HEK293 (cell line): ENCODE results near the gene PTH1R.
A peak's percentile ranks its signal among the peaks of the same experiment; 100 is the strongest.

Experiments
- CTCF ChIA-PET: fragments of 350-600 bp; formaldehyde crosslinking; extraction: SDS; loops from one replicate; lab custom pipeline; 2021; ENCODE audit warnings: antibody characterized with exemption; lab: Yijun Ruan, JAX
- POLR2A ChIA-PET: fragments of 300-600 bp; formaldehyde crosslinking; extraction: SDS; loops from one replicate; lab custom pipeline; 2020; ENCODE audit warnings: antibody characterized with exemption, inconsistent platforms; lab: Yijun Ruan, JAX
- H3K27ac ChIP-seq: fragments of 200-500 bp; sonication (Bioruptor generic); 2 replicates; pipeline ENCODE4 v1.5.1; 2014; ENCODE audit warnings: low read depth, low read length, control low read depth, inconsistent platforms; ENCODE audit errors: extremely low read depth
- H3K36me3 ChIP-seq, 2 experiments: fragments of 200-500 bp in 1 of 2; sonication (Bioruptor generic) in 1 of 2; 1 replicate in 1 of 2; 2 replicates in 1 of 2; pipeline ENCODE4 v1.5.1; 2014 to 2017; ENCODE audit warnings: inconsistent platforms in 2 of 2, low read length in 2 of 2; ENCODE audit not compliant: control insufficient read depth in 2 of 2, insufficient read depth in 1 of 2
- H3K4me1 ChIP-seq: fragments of 200-500 bp; sonication (Bioruptor generic); 2 replicates; pipeline ENCODE4 v1.5.1; 2014; ENCODE audit warnings: mild to moderate bottlenecking, low read length, inconsistent platforms; ENCODE audit not compliant: control insufficient read depth, insufficient read depth
- H3K4me3 ChIP-seq: 2 replicates; pipeline ENCODE4 v1.5.1; 2011; ENCODE audit warnings: low read depth, mild to moderate bottlenecking, control low read depth, low read length, moderate library complexity
- H3K9me3 ChIP-seq: fragments of 200-500 bp; sonication (Bioruptor generic); 2 replicates; pipeline ENCODE4 v1.5.1; 2014; ENCODE audit warnings: low read depth, low read length, inconsistent platforms; ENCODE audit not compliant: control insufficient read depth, insufficient read depth
- EGR2 ChIP-seq: fragments of 450-650 bp; formaldehyde crosslinking; IDR thresholded peaks from 2 replicates; pipeline ENCODE4 v1.5.1; 2016; ENCODE audit warnings: low read depth, missing biosample characterization, missing genetic modification characterization
- KLF7 ChIP-seq: fragments of 450-650 bp; formaldehyde crosslinking; IDR thresholded peaks from 2 replicates; pipeline ENCODE4 v1.5.1; 2016; ENCODE audit warnings: missing biosample characterization, missing genetic modification characterization, borderline replicate concordance
- KLF8 ChIP-seq: fragments of 450-650 bp; formaldehyde crosslinking; IDR thresholded peaks from 2 replicates; pipeline ENCODE4 v1.5.1; 2016; ENCODE audit warnings: missing biosample characterization, missing genetic modification characterization
- OVOL3 ChIP-seq: fragments of 450-650 bp; formaldehyde crosslinking; IDR thresholded peaks from 2 replicates; pipeline ENCODE4 v1.5.1; 2016; ENCODE audit warnings: missing biosample characterization, missing genetic modification characterization
- REPIN1 ChIP-seq: fragments of 450-650 bp; formaldehyde crosslinking; IDR thresholded peaks from 2 replicates; pipeline ENCODE4 v1.5.1; 2017; ENCODE audit warnings: missing biosample characterization, missing genetic modification characterization, low read depth
- ZBTB17 ChIP-seq: fragments of 450-650 bp; formaldehyde crosslinking; IDR thresholded peaks from 2 replicates; pipeline ENCODE4 v1.5.1; 2016; ENCODE audit warnings: missing biosample characterization, missing genetic modification characterization
- ZBTB20 ChIP-seq: fragments of 450-650 bp; formaldehyde crosslinking; IDR thresholded peaks from 2 replicates; pipeline ENCODE4 v1.5.1; 2016; ENCODE audit warnings: missing biosample characterization, missing genetic modification characterization
- ZBTB8A ChIP-seq: fragments of 450-650 bp; formaldehyde crosslinking; IDR thresholded peaks from 2 replicates; pipeline ENCODE4 v1.5.1; 2016; ENCODE audit warnings: missing biosample characterization, missing genetic modification characterization
- ZFHX2 ChIP-seq: fragments of 450-650 bp; formaldehyde crosslinking; conservative IDR thresholded peaks from 2 replicates; pipeline ENCODE4 v1.5.1; 2016; ENCODE audit warnings: missing biosample characterization, missing genetic modification characterization
- ZNF112 ChIP-seq: fragments of 450-650 bp; formaldehyde crosslinking; IDR thresholded peaks from 2 replicates; pipeline ENCODE4 v1.5.0; 2017; ENCODE audit warnings: missing biosample characterization, missing genetic modification characterization
- ZNF16 ChIP-seq: fragments of 450-650 bp; formaldehyde crosslinking; IDR thresholded peaks from 2 replicates; pipeline ENCODE4 v1.5.1; 2016; ENCODE audit warnings: low read depth, missing biosample characterization, missing genetic modification characterization
- ZNF169 ChIP-seq: fragments of 450-650 bp; formaldehyde crosslinking; IDR thresholded peaks from 2 replicates; pipeline ENCODE4 v1.5.1; 2016; ENCODE audit warnings: missing biosample characterization, missing genetic modification characterization
- ZNF302 ChIP-seq: fragments of 450-650 bp; formaldehyde crosslinking; IDR thresholded peaks from 2 replicates; pipeline ENCODE4 v1.5.1; 2016; ENCODE audit warnings: missing biosample characterization, missing genetic modification characterization, low read depth
- ZNF48 ChIP-seq: fragments of 450-650 bp; formaldehyde crosslinking; IDR thresholded peaks from 2 replicates; pipeline ENCODE4 v1.5.1; 2016; ENCODE audit warnings: missing biosample characterization, missing genetic modification characterization
- ZNF596 ChIP-seq: fragments of 450-650 bp; IDR thresholded peaks from 2 replicates; pipeline ENCODE4 v1.5.0; 2018; ENCODE audit warnings: missing biosample characterization, mild to moderate bottlenecking, missing genetic modification characterization, moderate library complexity
- ZNF654 ChIP-seq: fragments of 450-650 bp; formaldehyde crosslinking; IDR thresholded peaks from 2 replicates; pipeline ENCODE4 v1.5.1; 2016; ENCODE audit warnings: low read depth, missing biosample characterization, missing genetic modification characterization
- ZNF785 ChIP-seq: fragments of 450-650 bp; formaldehyde crosslinking; IDR thresholded peaks from 2 replicates; pipeline ENCODE4 v1.5.1; 2016; ENCODE audit warnings: missing biosample characterization, missing genetic modification characterization
- ZNF837 ChIP-seq: fragments of 450-650 bp; formaldehyde crosslinking; IDR thresholded peaks from 2 replicates; pipeline ENCODE4 v1.5.1; 2016; ENCODE audit warnings: missing biosample characterization, missing genetic modification characterization
- TF ChIP-seq, protein P1 (sequence below): fragments of 450-650 bp; formaldehyde crosslinking; optimal IDR thresholded peaks from 2 replicates; pipeline ENCODE3; 2016; ENCODE audit warnings: missing biosample characterization, mild to moderate bottlenecking, missing genetic modification characterization
- TF ChIP-seq, protein P2 (sequence below): fragments of 450-650 bp; formaldehyde crosslinking; IDR thresholded peaks from 2 replicates; pipeline ENCODE4; 2016; ENCODE audit warnings: missing biosample characterization, missing genetic modification characterization
- TF ChIP-seq, protein P3 (sequence below): fragments of 450-650 bp; formaldehyde crosslinking; IDR thresholded peaks from 2 replicates; pipeline ENCODE4 v1.5.1; 2016; ENCODE audit warnings: missing biosample characterization, missing genetic modification characterization
- TF ChIP-seq, protein P4 (sequence below): fragments of 450-650 bp; formaldehyde crosslinking; IDR thresholded peaks from 2 replicates; pipeline ENCODE4 v1.5.1; 2017; ENCODE audit warnings: missing biosample characterization, missing genetic modification characterization

The PTH1R gene

DNA sequence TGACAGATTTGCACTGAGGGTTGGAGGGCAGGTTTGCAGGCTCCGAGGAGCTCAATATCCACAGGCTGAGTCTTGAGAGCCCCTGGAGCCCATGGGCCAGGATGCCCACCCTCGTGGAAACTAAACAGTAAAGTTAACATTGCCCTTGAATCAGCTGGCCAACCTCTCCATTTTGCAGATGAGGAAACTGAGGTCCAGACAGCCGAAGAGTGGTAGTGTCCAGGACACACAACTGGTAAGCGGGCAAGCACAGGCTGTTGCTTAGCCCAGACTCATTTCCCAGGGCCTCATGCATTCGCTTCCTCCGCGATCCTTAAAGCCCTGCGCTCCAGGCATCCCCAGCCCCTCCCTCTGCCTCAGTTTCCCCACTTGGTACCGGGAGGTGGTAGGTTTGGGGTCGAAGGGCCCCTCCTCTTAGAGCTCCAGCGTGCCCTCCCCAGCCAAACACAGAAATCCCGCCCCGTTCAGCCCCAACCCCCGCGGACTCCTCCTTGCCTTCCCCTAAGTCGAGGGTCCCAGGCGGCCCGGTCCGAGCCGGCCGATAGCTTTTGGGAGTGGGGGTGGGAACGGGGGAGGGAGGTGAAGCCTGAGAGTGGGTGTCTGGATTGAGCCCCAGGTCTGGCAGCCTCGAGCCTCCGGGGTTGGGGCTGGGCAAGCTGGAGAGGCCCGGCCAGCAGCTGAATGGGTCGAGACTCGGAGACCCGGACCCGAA lies 3.5 kb downstream of the PTH1R start:
- CTCF ChIA-PET: interaction anchor here (1.6 kb wide), 1 partner anchor 14 kb away, joined by 7 read pairs; no protein-coding TSS in a partner anchor

DNA sequence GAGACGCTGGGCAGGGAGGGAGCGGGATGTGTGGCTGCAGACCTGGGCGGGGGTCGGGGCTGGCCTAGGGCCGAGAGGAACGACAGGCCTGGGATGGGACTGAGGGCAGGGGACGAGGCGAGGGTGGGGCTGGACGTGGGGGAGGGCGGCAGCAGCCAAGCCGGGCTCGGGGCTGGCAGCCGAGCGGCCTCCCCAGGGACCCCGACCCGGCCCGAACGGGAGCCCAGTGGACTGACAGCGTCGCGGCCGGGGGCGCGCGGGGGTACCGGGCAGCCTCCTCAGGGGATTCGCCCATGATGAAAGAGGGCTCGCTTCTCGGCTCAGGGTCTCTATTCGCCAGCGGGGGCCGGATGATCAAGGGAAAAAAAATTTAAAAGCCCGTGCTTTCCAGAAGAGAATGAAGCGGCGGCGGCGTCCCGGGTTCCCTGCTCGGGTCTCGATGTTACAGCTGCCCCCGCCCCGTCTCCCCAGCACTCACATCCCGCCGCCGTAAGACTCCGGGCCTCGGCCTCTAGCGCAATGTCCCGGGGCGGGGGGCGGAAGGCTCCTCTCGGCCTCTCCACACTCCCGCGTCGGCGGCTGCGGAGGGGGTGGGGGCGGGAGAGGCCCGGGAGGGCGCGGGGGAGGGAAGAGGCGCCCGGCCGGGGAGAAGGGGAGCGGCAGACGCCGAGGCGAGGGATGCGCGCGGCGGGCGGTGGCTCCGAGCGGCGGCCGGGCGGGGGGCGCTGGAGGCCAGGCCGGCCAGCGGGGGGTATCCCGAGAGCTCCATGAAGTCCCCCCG lies 4.3 kb downstream of the PTH1R start:
- peak overlapping the region; percentile 49 for H3K4me3 ChIP-seq

More for the DNA sequence above, 3.5 kb downstream of the PTH1R start:
- Histone ChIP-seq H3K4me3 (no peak overlapping the region), H3K27ac (no peak overlapping the region), H3K36me3 (no peaks in the 10 kb centered on the region), H3K4me1 (no peaks in the 10 kb centered on the region)
- TF ChIP-seq, protein P1, sequence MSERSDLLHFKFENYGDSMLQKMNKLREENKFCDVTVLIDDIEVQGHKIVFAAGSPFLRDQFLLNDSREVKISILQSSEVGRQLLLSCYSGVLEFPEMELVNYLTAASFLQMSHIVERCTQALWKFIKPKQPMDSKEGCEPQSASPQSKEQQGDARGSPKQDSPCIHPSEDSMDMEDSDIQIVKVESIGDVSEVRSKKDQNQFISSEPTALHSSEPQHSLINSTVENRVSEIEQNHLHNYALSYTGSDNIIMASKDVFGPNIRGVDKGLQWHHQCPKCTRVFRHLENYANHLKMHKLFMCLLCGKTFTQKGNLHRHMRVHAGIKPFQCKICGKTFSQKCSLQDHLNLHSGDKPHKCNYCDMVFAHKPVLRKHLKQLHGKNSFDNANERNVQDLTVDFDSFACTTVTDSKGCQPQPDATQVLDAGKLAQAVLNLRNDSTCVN (tag by site-specific recombination): no peak
- no peak for TF ChIP-seq ZNF785 (tag by site-specific recombination)
- no peak for TF ChIP-seq ZFHX2
- TF ChIP-seq, all 188 proteins: peak for 0
- H3K9me3 ChIP-seq: no peaks in the 10 kb centered on the region
- POLR2A ChIA-PET: no interaction called here

DNA sequence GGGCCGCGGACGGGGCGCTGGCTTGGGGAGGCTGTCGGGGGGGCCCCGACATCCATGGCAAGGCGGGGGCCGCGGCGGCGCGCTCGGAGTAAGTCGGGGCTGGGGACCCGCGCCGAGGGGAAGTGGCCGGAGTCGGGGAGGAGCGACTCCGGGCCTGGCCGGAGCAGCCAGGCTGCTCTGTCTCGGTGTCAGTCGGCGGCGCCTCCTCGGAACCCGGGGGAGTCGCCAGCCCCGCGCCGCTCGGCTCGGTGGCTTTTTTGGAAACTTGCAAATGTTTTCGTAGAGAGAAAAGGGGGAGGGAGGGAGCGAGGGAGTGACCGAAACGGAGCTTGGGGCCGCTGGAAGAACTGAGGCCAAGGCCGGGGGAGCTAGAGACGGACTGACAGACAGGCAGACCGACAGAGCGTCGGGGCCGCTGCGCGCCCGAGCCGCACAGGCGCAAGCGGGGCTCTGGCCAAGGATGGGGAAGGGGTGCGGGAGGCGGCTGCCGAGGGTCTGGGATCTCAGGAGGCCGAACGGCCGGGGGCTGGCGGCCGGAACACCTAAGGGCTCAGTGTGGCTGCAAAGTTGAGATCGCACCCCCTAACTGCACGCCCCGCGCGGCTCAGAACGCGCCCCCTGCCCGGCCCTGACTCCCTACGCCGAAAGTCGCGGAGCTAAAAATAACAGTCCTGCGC lies 5.0 kb downstream of the PTH1R start:
- ChIA-PET CTCF (interaction anchor here (0.6 to 1.6 kb wide), 4 partner anchors 12 to 360 kb away, joined by 3 to 5 read pairs (median 3); no protein-coding TSS in a partner anchor), POLR2A (interaction anchor here (1.2 kb wide), 1 partner anchor 11 kb away, joined by 4 read pairs; no protein-coding TSS in a partner anchor)
- Histone ChIP-seq H3K9me3 (no peaks in the 10 kb centered on the region), H3K4me1 (no peaks in the 10 kb centered on the region), H3K36me3 (no peaks in the 10 kb centered on the region), H3K27ac (peak overlapping the region; percentile 18; the same call in 1 of the 2 replicates), H3K4me3 (peak overlapping the region; percentile 49)
- TF ChIP-seq ZNF16 (no peak), OVOL3 (no peak), ZNF654 (tag by site-specific recombination) (no peak), ZBTB8A (tag by site-specific recombination) (0 out of 2 replicates have a peak, but pooled peaks have one; percentile 13), EGR2 (tag by site-specific recombination) (no peak), ZBTB17 (tag by site-specific recombination) (peak; percentile 40; the same call in 1 of the 2 replicates), ZNF837 (tag by site-specific recombination) (no peak), ZNF48 (tag by site-specific recombination) (no peak), ZNF169 (tag by site-specific recombination) (no peak), ZNF596 (tag by site-specific recombination) (no peak), ZNF112 (tag by site-specific recombination) (no peak), KLF7 (tag by site-specific recombination) (no peak)
- TF ChIP-seq, protein P2, sequence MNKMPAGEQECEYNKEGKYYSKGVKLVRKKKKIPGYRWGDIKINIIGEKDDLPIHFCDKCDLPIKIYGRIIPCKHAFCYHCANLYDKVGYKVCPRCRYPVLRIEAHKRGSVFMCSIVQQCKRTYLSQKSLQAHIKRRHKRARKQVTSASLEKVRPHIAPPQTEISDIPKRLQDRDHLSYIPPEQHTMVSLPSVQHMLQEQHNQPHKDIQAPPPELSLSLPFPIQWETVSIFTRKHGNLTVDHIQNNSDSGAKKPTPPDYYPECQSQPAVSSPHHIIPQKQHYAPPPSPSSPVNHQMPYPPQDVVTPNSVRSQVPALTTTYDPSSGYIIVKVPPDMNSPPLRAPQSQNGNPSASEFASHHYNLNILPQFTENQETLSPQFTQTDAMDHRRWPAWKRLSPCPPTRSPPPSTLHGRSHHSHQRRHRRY: no peak
- TF ChIP-seq, protein P3, sequence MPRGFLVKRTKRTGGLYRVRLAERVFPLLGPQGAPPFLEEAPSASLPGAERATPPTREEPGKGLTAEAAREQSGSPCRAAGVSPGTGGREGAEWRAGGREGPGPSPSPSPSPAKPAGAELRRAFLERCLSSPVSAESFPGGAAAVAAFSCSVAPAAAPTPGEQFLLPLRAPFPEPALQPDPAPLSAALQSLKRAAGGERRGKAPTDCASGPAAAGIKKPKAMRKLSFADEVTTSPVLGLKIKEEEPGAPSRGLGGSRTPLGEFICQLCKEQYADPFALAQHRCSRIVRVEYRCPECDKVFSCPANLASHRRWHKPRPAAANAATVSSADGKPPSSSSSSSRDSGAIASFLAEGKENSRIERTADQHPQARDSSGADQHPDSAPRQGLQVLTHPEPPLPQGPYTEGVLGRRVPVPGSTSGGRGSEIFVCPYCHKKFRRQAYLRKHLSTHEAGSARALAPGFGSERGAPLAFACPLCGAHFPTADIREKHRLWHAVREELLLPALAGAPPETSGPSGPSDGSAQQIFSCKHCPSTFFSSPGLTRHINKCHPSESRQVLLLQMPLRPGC (tag by site-specific recombination): no peak

More for the DNA sequence above, 4.3 kb downstream of the PTH1R start:
- Histone ChIP-seq H3K27ac (no peak overlapping the region; the same call in 1 of the 2 replicates), H3K36me3 (no peaks in the 10 kb centered on the region), H3K9me3 (no peaks in the 10 kb centered on the region), H3K4me1 (no peaks in the 10 kb centered on the region)
- POLR2A ChIA-PET: interaction anchor here (1.2 kb wide), 1 partner anchor 10 kb away, joined by 4 read pairs; no protein-coding TSS in a partner anchor
- TF ChIP-seq ZNF302 (tag by site-specific recombination): no peak
- TF ChIP-seq ZBTB20 (tag by site-specific recombination): no peak; the same call in 1 of the 2 replicates
- no peak for TF ChIP-seq KLF8 (tag by site-specific recombination)
- TF ChIP-seq, protein P4, sequence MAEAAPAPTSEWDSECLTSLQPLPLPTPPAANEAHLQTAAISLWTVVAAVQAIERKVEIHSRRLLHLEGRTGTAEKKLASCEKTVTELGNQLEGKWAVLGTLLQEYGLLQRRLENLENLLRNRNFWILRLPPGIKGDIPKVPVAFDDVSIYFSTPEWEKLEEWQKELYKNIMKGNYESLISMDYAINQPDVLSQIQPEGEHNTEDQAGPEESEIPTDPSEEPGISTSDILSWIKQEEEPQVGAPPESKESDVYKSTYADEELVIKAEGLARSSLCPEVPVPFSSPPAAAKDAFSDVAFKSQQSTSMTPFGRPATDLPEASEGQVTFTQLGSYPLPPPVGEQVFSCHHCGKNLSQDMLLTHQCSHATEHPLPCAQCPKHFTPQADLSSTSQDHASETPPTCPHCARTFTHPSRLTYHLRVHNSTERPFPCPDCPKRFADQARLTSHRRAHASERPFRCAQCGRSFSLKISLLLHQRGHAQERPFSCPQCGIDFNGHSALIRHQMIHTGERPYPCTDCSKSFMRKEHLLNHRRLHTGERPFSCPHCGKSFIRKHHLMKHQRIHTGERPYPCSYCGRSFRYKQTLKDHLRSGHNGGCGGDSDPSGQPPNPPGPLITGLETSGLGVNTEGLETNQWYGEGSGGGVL (tag by site-specific recombination): peak; percentile 84
- TF ChIP-seq REPIN1 (tag by site-specific recombination): no peak
- CTCF ChIA-PET: interaction anchor here (0.6 to 1.0 kb wide), 2 partner anchors 22 to 359 kb away, joined by 3 read pairs; no protein-coding TSS in a partner anchor
